Lower lobe of right lung (tissue), 2 donors: ENCODE measurements around the gene DNM3. TPM values are rescaled to one million over a fixed set of nuclear protein-coding genes. Genes with fewer than 3 reads are reported as not detected.
A peak's percentile ranks its signal among the peaks of the same experiment; 100 is the strongest.
"Not testable (repeated sequence)": the region's sequence is repeated elsewhere in the genome, so short reads cannot be mapped to it uniquely, and the experiment has no call there.

Experiments used
- ATAC-seq, 2 donors: fragments of 200-7000 bp; cut with Tn5 transposase; one replicate each; pipeline ENCODE4 v1.9.1; 2020 to 2022; ENCODE audit warnings: mild to moderate bottlenecking in 2 of 2, moderate library complexity in 2 of 2
- DNase-seq: peaks from one replicate; pipeline ENCODE4 v3.0.0-alpha.2; 2020
- H3K27ac ChIP-seq: fragments of 200-600 bp; one replicate; pipeline ENCODE4 v1.8.0; 2022
- H3K27me3 ChIP-seq: fragments of 200-600 bp; one replicate; pipeline ENCODE4 v1.8.0; 2022; ENCODE audit warnings: low read depth
- H3K36me3 ChIP-seq: fragments of 200-600 bp; one replicate; pipeline ENCODE4 v1.8.0; 2022; ENCODE audit warnings: mild to moderate bottlenecking
- H3K4me1 ChIP-seq: fragments of 200-600 bp; one replicate; pipeline ENCODE4 v1.8.0; 2022
- H3K4me3 ChIP-seq: fragments of 200-600 bp; one replicate; pipeline ENCODE4 v1.8.0; 2022; ENCODE audit warnings: mild to moderate bottlenecking
- H3K9me3 ChIP-seq: fragments of 200-600 bp; one replicate; pipeline ENCODE4 v1.8.0; 2022
- CTCF ChIP-seq: fragments of 200-600 bp; IDR thresholded peaks from one replicate; pipeline ENCODE4 v1.8.0; 2022; ENCODE audit warnings: antibody characterized with exemption, mild to moderate bottlenecking
- intact Hi-C: fragments of 100-400 bp; cut with DNase I; formaldehyde crosslinking; loops from one replicate; pipeline ENCODE4 v1.11.0; 2022
- total RNA-seq: library from RNA; stranded (reverse); fragmentation: NEBNext Ultra II Directional; extraction: Animal tissue kit (Norgen Biotek cat#: 25700); gene quantifications from one replicate; pipeline ENCODE4 v1.2.1, GENCODE V29; 2021
- donor health status: DM: no; HTN: yes; CAD: no; lungs with severe emphysema.

Gene DNM3
- total RNA-seq, 1 donor from 2014 or later: 12.4 TPM

GRCh38 chr1:172431204-172431603, 589.9 kb downstream of the DNM3 start:
- intact Hi-C loops: no loop called here
- H3K9me3 ChIP-seq: peaks cover 3% of the 10 kb centered on the region
- H3K27ac ChIP-seq: no peak overlapping the region
- TF ChIP-seq CTCF: no peak
- no peaks in the 10 kb centered on the region for H3K27me3 ChIP-seq
- H3K36me3 ChIP-seq: no peaks in the 10 kb centered on the region
- H3K4me3 ChIP-seq: no peak overlapping the region
- ATAC-seq (peak in 1 of 2 donors; percentile 31), DNase-seq (no peak)
- peaks cover 5% of the 10 kb centered on the region for H3K4me1 ChIP-seq

- no peak overlapping the region for H3K4me3 ChIP-seq
- no peak for TF ChIP-seq CTCF
- peaks cover 5% of the 10 kb centered on the region for H3K4me1 ChIP-seq
- no peaks in the 10 kb centered on the region for H3K36me3 ChIP-seq
- intact Hi-C loops: no loop called here
- H3K27ac ChIP-seq: peak overlapping the region; percentile 54
- no peaks in the 10 kb centered on the region for H3K27me3 ChIP-seq
- H3K9me3 ChIP-seq: peaks cover 4% of the 10 kb centered on the region
- peak; percentile 63 for DNase-seq
- peak; percentile 85 to 89 for ATAC-seq
These were observed 590.5 kb downstream of the DNM3 start for GRCh38 chr1:172431721-172432192.

GRCh38 chr1:172437183-172437582, 595.9 kb downstream of the DNM3 start:
- ATAC-seq, H3K27me3 ChIP-seq, DNase-seq, H3K27ac ChIP-seq, H3K36me3 ChIP-seq, H3K4me3 ChIP-seq, intact Hi-C loops, H3K4me1 ChIP-seq, H3K9me3 ChIP-seq: not testable (repeated sequence)

GRCh38 chr1:172442404-172442803, 601.1 kb downstream of the DNM3 start:
- H3K4me1 ChIP-seq: peaks cover 12% of the 10 kb centered on the region
- ATAC-seq (no peak), DNase-seq (no peak)
- no peak for TF ChIP-seq CTCF
- H3K4me3 ChIP-seq: peak overlapping the region; percentile 79
- intact Hi-C loops: no loop called here
- no peak overlapping the region for H3K27ac ChIP-seq
- no peaks in the 10 kb centered on the region for H3K27me3 ChIP-seq
- no peaks in the 10 kb centered on the region for H3K36me3 ChIP-seq
- no peaks in the 10 kb centered on the region for H3K9me3 ChIP-seq

GRCh38 chr1:172442843-172443565, 601.7 kb downstream of the DNM3 start:
- DNase-seq: no peak
- intact Hi-C loops: no loop called here

More at GRCh38 chr1:172442843-172443565, 601.7 kb downstream of the DNM3 start:
- no peaks in the 10 kb centered on the region for H3K9me3 ChIP-seq
- H3K27ac ChIP-seq: peak overlapping the region; percentile 85
- peaks cover 18% of the 10 kb centered on the region for H3K4me1 ChIP-seq
- TF ChIP-seq CTCF: no peak
- H3K4me3 ChIP-seq: peak overlapping the region; percentile 79
- H3K36me3 ChIP-seq: no peaks in the 10 kb centered on the region
- no peak for ATAC-seq
- H3K27me3 ChIP-seq: no peaks in the 10 kb centered on the region
